PFSK-1 (cell line): ENCODE measurements around the gene CCDC33.

ENCODE experiments used
- POLR2AphosphoS5 ChIP-seq: IDR thresholded peaks from 2 replicates; pipeline ENCODE4 v1.6.1; 2012; ENCODE audit warnings: low read depth, mild to moderate bottlenecking, control low read depth, low read length, moderate library complexity
- TAF1 ChIP-seq: IDR thresholded peaks from 2 replicates; pipeline ENCODE4 v1.6.1; 2012; ENCODE audit warnings: low read length, control low read depth, borderline replicate concordance; ENCODE audit not compliant: insufficient read depth

GRCh38 chr15:74369756-74370155, 133.6 kb downstream of the CCDC33 start:
- no peak for TF ChIP-seq POLR2AphosphoS5
- TF ChIP-seq TAF1 = no peak
